Keratinocyte (primary cell): ENCODE results near the gene SMCO2. TPM values are rescaled to one million over a fixed set of nuclear protein-coding genes. Genes with fewer than 3 reads are reported as not detected.

Experiments
- DNase-seq: peaks from one replicate; pipeline ENCODE4 v3.0.0-alpha.2; 2011; ENCODE audit warnings: low read depth, missing footprints, low spot score
- FAIRE-seq: peaks from 2 replicates; lab custom pipeline; 2011; peaks lifted over from hg19 to GRCh38; lab: Jason Lieb, UNC
- H2AFZ ChIP-seq: 2 replicates; pipeline ENCODE4 v1.6.0; 2012; ENCODE audit warnings: low read length, control low read depth, inconsistent platforms; ENCODE audit not compliant: control insufficient read depth
- H3K27ac ChIP-seq: 2 replicates; pipeline ENCODE4 v1.5.1; 2011; ENCODE audit warnings: low read length; ENCODE audit not compliant: control insufficient read depth, insufficient read depth
- H3K27me3 ChIP-seq: 3 replicates; pipeline ENCODE4 v1.6.0; 2011; ENCODE audit warnings: low read length; ENCODE audit not compliant: control insufficient read depth, insufficient read depth; ENCODE audit errors: extremely low read depth
- H3K36me3 ChIP-seq, 2 experiments: 2 replicates in 1 of 2; 3 replicates in 1 of 2; pipeline ENCODE4 v1.5.1; 2011; ENCODE audit warnings: low read length in 2 of 2, mild to moderate bottlenecking in 1 of 2; ENCODE audit not compliant: control insufficient read depth in 2 of 2, insufficient read depth in 2 of 2; ENCODE audit errors: extremely low read depth in 1 of 2
- H3K4me1 ChIP-seq: 3 replicates; pipeline ENCODE4 v1.5.1; 2011; ENCODE audit warnings: low read length; ENCODE audit not compliant: control insufficient read depth, insufficient read depth; ENCODE audit errors: extremely low read depth
- H3K4me2 ChIP-seq: 3 replicates; pipeline ENCODE4 v1.6.0; 2011; ENCODE audit warnings: low read depth, low read length; ENCODE audit not compliant: control insufficient read depth, insufficient read depth; ENCODE audit errors: extremely low read depth
- H3K4me3 ChIP-seq, 3 experiments: fragments of 200-600 bp in 1 of 3; sonication (generic) in 1 of 3; 2 replicates in 2 of 3; 3 replicates in 1 of 3; pipeline ENCODE4 v1.5.1; 2011 to 2016; ENCODE audit warnings: low read length in 3 of 3, mild to moderate bottlenecking in 3 of 3, control low read depth in 2 of 3, inconsistent platforms in 1 of 3, low read depth in 1 of 3, mixed read lengths in 1 of 3, mixed run types in 1 of 3, moderate library complexity in 1 of 3; ENCODE audit not compliant: control insufficient read depth in 2 of 3, insufficient read depth in 2 of 3; ENCODE audit errors: extremely low read depth in 1 of 3
- H3K79me2 ChIP-seq: 2 replicates; pipeline ENCODE4 v1.6.0; 2012; ENCODE audit warnings: low read length; ENCODE audit not compliant: control insufficient read depth, insufficient read depth
- H3K9ac ChIP-seq: 3 replicates; pipeline ENCODE4 v1.6.0; 2011; ENCODE audit warnings: low read length; ENCODE audit not compliant: control insufficient read depth, insufficient read depth; ENCODE audit errors: extremely low read depth
- H3K9me1 ChIP-seq: 3 replicates; pipeline ENCODE4 v1.6.0; 2011; ENCODE audit warnings: low read length; ENCODE audit not compliant: control insufficient read depth, insufficient read depth; ENCODE audit errors: extremely low read depth
- H3K9me3 ChIP-seq: 2 replicates; pipeline ENCODE4 v1.5.1; 2012; ENCODE audit warnings: low read depth, low read length; ENCODE audit not compliant: control insufficient read depth
- H4K20me1 ChIP-seq: 3 replicates; pipeline ENCODE4 v1.6.0; 2011; ENCODE audit warnings: low read length; ENCODE audit not compliant: control insufficient read depth, insufficient read depth; ENCODE audit errors: extremely low read depth
- EZH2 ChIP-seq: IDR thresholded peaks from one replicate; pipeline ENCODE4 v1.6.1; 2012; ENCODE audit warnings: inconsistent platforms, mild to moderate bottlenecking, low read length, moderate library complexity
- dilution Hi-C: fragments of 300-500 bp; cut with MboI; formaldehyde crosslinking; loops from one replicate; pipeline ENCODE4 v1.7.0; 2020; ENCODE audit warnings: low sequenced_read_pairs; ENCODE audit not compliant: extremely low pct_ligation_motif_present
- polyA plus RNA-seq, 5 experiments: library from polyadenylated mRNA; depleted of rRNA in 3 of 5; stranded (reverse) in 3 of 5; stranded (forward) in 1 of 5; unstranded in 1 of 5; fragments of >200 nt; gene quantifications; 1 replicate in 1 of 5; 2 replicates in 3 of 5; 3 replicates in 1 of 5; pipeline versions ENCODE4 v1.2.1 to v1.2.3, GENCODE V29; 2011 to 2012; ENCODE audit warnings: missing spikeins in 2 of 5, low read depth in 1 of 5, low replicate concordance in 1 of 5
- TF ChIP-seq, protein P1 (sequence below), 3 experiments: IDR thresholded peaks in 1 of 3; conservative IDR thresholded peaks in 1 of 3; optimal IDR thresholded peaks in 1 of 3; 2 replicates in 2 of 3; 3 replicates in 1 of 3; pipeline versions ENCODE3 to v1.5.1; 2011; ENCODE audit warnings: low read length in 3 of 3, mild to moderate bottlenecking in 3 of 3, moderate library complexity in 2 of 3, control low read depth in 1 of 3, inconsistent platforms in 1 of 3; ENCODE audit not compliant: insufficient read depth in 2 of 3; ENCODE audit errors: extremely low read depth in 1 of 3

Gene SMCO2
- polyA plus RNA-seq, 1 donor (not counting 4 experiments of a cell fraction or from before 2014, with no cell fraction given): 0.49 TPM

DNA sequence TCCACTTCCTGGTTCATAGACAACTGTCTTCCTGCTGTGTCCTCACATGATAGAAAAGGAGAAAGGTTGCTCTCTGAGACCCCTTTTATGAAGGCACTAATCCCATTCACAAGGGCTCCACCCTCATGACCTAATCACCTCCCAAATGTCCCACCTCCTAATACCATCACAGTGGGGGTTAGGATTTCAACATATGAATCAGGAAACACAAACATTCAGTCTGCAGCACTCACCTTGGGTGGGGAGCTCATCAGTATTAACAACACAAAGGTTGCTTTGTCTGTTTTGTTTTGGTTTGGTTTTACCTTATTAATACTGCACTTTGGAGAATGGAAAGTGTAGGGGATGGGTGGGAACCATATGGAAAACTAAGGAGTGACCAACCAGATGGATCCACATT, 10.5 kb upstream of the SMCO2 start:
- DNase-seq (no peak), FAIRE-seq (no peak)
- no peaks in the 10 kb centered on the region for H3K27me3 ChIP-seq
- dilution Hi-C loops: no loop called here
- no peak overlapping the region for H2AFZ ChIP-seq
- no peaks in the 10 kb centered on the region for H3K36me3 ChIP-seq
- no peak overlapping the region for H3K9ac ChIP-seq
- no peak overlapping the region for H3K4me3 ChIP-seq
- H3K9me3 ChIP-seq: no peaks in the 10 kb centered on the region
- no peaks in the 10 kb centered on the region for H3K4me1 ChIP-seq
- TF ChIP-seq, protein P1, sequence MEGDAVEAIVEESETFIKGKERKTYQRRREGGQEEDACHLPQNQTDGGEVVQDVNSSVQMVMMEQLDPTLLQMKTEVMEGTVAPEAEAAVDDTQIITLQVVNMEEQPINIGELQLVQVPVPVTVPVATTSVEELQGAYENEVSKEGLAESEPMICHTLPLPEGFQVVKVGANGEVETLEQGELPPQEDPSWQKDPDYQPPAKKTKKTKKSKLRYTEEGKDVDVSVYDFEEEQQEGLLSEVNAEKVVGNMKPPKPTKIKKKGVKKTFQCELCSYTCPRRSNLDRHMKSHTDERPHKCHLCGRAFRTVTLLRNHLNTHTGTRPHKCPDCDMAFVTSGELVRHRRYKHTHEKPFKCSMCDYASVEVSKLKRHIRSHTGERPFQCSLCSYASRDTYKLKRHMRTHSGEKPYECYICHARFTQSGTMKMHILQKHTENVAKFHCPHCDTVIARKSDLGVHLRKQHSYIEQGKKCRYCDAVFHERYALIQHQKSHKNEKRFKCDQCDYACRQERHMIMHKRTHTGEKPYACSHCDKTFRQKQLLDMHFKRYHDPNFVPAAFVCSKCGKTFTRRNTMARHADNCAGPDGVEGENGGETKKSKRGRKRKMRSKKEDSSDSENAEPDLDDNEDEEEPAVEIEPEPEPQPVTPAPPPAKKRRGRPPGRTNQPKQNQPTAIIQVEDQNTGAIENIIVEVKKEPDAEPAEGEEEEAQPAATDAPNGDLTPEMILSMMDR (optimal IDR thresholded peaks at IDR 0.05 in 1 of 3, IDR thresholded peaks at IDR 0.05 in 1 of 3, conservative IDR thresholded peaks at IDR 0.05 in 1 of 3; ENCODE audit: extremely low read depth in 1 of 3, insufficient read depth in 2 of 3, low read length in 3 of 3): no peak
- TF ChIP-seq EZH2: no peak
- no peaks in the 10 kb centered on the region for H3K79me2 ChIP-seq
- no peaks in the 10 kb centered on the region for H4K20me1 ChIP-seq
- no peak overlapping the region for H3K27ac ChIP-seq
- H3K4me2 ChIP-seq: no peak overlapping the region
- no peaks in the 10 kb centered on the region for H3K9me1 ChIP-seq

DNA sequence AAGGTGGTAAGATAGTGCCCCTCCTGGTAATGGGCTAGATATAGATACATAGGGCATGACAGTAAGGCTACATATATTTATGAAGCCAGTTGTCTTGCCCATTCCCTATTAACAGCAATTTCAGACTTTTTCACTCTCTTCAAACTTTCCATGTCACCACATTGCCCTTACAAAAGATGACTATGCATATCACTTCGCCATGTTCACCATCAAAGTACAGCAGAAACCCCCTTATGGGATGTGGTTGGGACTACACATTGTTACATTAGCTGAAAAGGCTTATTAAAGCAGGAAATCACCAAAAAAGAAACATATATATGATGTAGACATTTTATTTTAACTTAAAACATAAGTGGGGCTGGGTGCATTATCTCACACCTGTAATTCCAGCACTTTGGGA, 9.8 kb upstream of the SMCO2 start:
- Histone ChIP-seq H2AFZ (no peak overlapping the region), H3K4me2 (no peak overlapping the region), H3K79me2 (no peaks in the 10 kb centered on the region), H3K9me1 (no peaks in the 10 kb centered on the region), H3K27me3 (no peaks in the 10 kb centered on the region), H3K9ac (no peak overlapping the region), H3K4me3 (no peak overlapping the region), H3K36me3 (no peaks in the 10 kb centered on the region), H3K9me3 (no peaks in the 10 kb centered on the region), H3K4me1 (no peaks in the 10 kb centered on the region), H3K27ac (no peak overlapping the region), H4K20me1 (no peaks in the 10 kb centered on the region)
- no peak for FAIRE-seq
- TF ChIP-seq EZH2: no peak
- TF ChIP-seq, protein P1 (optimal IDR thresholded peaks at IDR 0.05 in 1 of 3, IDR thresholded peaks at IDR 0.05 in 1 of 3, conservative IDR thresholded peaks at IDR 0.05 in 1 of 3; ENCODE audit: extremely low read depth in 1 of 3, insufficient read depth in 2 of 3, low read length in 3 of 3): no peak
- dilution Hi-C loops: no loop called here
- no peak for DNase-seq
